Stimulated activated CD4-positive, alpha-beta T cell treated with anti-CD3 and anti-CD28 coated beads, Interleukin-2, amount 100 ng/mL, for 4 hours (primary cell): Measurements from ENCODE around the gene RGS9.

Source experiments
- DNase-seq: peaks from one replicate; pipeline ENCODE4 v3.0.0-alpha.2; 2020; ENCODE audit warnings: low read depth

RGS9 gene

DNA sequence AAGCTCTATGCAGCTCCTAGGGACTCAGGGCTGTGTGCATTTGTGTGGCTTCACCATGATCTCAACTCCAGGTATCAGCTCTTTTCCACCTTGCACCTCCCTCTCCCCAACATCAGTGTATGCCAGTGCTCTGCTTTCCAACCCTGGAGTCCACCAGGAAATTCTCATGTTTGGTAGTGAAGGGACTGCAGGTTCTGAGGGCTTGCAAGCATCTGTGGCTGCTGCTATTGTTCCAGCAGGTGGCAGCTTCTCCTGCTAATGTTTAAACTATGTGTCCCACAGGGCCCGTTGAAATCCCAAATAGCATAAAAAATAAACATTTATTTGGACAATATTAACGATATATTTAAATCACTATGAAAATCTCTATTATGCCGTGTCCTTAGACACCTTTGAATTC, 82.0 kb downstream of the RGS9 start:
- no peak for DNase-seq

DNA sequence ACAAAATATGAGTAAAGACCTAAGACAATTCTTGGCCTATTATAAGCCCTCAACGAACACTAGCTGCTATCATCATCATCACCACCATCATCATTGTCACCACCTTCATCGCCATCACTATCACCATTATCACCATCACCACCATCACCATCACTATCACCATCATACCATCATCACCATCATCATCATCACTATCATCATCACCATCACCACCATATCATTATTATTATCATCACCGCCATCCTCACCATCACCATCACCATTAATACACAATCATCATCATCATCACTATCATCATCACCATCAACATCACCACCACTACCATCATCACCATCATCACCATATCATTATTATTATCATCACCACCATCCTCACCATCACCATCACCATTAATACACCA, 82.5 kb downstream of the RGS9 start:
- DNase-seq = no peak

DNA sequence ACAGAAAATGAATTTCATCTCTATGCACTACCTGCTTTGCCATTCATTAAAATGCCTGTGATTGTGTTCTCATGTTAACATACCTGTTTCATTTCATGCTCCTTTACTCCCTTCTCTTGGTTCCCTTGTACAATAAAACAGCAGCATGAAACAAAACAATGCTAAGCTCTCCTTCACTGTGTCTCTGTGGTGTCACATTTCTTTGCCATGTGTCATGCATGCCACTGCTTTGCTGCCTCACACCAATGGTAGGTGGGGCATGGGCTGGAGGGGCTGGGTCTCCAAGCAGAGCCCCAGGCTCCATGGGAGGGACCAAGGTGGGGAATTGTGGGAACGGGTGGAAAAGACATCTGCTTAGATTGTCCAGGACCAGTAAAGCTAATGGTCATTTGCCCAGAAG, 83.6 kb downstream of the RGS9 start:
- DNase-seq = no peak

DNA sequence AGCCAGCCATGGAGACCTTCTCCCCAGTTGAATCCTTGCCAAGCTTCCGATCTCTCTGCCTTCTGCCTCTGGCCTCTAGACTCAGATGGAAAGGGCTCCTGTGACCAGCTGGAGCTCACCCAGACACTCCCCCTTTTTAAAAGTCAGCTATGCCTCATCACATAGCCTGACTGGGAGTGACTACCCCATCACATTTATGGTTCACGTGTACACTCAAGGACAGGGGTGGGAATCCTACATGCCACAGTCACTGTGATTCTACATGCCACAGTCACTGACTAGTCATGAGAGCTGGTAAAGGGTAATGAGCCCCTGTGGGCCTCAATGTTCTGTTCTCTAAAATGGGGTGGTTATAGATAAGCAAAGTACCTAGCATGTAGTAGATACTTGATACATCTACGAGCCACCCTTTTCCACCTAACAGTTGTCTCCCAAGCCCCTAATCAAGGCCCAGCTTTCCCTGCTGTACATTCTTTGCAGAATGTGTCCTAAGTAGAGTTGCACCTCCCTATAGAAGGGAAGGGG, 85.1 kb downstream of the RGS9 start:
- no peak for DNase-seq

DNA sequence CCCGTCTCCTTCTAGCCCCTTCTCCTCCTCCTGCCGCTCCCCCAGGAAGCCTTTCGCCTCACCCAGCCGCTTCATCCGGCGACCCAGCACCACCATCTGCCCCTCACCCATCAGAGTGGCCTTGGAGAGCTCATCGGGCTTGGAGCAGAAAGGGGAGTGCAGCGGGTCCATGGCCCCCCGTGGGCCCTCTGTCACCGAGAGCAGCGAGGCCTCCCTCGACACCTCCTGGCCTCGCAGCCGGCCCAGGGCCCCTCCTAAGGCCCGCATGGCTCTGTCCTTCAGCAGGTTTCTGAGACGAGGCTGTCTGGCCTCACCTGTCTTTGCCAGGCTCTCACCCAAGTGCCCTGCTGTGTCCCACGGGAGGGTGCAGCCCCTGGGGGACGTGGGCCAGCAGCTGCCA, 87.9 kb downstream of the RGS9 start:
- no peak for DNase-seq

DNA sequence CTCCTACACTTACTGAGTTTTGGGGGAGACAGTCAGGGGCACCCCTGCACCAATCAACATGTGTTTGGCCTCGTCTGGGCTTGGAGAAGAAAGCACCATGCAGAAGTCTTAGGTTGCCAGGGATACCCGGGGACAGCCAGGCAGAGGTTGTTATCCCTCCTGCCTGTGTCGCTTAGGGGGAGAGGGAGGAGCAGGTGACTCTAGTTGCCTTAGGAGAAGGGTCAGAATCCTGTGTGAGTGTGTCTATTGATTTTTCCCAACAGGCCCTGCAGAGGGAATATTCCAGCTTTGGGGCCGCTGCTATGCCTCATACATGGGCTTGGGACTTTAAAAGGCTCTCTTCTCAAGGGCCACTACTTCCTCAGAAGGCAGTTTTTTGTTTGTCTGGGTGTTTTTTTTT, 89.1 kb downstream of the RGS9 start:
- no peak for DNase-seq

DNA sequence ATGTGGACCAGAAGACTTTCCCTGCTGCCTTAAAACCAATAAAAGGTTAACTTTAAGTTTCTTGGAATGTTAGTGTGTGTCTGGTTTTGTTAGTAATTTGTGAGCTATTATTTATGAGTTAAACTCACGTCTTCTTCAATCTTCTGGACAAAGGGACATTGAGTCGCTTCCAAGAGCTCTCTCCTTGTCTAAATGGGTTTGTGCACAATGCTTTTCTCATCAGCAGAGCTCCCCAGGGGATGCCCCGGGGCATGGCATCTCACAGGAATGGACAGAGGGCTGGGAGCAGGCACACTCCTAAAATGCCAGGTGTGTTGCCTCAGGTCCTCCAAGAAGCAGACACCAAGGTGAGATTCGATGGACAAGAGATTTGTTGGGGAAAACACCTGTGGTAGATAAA, 90.5 kb downstream of the RGS9 start:
- no peak for DNase-seq

DNA sequence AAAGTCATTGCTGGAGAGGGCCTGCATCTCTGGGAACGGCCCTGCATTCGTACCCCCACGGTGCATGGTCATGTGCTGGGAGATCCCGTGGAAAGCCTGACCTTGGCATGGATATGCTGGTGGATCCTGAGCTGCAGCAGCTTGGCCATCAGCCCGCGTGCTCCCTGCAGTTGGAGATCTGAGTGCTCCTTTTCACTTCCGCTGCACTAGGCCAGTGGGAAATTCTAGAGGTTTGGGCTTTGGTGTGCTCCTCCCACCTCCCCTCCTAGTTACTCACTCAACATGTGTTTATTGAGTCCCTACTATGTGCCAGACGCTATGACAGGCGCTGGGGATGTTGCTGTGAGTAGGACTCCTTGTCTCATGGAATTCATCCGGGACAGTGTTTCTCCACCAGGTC, 91.1 kb downstream of the RGS9 start:
- no peak for DNase-seq

DNA sequence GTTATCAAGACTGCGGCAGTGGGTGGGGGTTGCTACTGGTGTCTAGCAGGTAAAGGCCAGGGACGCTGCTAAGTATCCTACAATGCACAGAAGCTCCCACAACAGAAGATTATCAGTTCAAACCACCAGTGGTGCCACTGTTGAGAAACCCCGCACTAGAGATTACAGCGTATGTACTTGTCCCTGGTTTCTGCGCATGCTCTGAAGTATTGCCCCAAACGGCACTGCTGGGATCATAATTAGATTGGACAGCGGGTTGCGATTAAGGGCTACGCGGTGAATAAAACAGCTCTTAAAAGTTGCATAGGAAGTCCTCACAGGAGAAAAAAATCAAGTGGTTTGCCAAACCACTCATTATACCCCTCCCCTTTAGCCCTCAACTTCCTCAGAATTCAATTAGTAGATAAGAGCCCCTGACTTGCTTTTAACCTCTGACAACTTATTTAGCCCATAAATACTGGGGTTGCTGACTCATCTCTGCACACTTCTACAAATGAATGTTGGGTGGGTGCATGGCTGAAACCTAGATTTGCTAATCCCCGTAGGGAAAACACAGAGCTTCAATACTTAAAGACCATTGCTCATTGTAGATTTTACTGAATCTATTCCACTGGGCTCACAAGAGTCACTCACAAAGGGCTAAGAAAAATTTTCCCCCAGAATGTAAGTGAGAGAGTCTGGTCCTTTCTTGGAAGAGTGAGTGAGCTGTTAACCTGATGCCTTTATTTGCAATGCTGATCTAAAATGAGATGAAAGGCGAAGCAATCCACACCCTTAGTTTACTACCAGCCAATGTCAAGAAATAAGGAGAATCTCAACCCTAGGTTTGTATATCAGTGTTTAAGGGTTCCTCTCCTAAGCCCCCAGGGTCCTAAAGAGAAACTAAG, 91.8 kb downstream of the RGS9 start:
- peak; percentile 19 for DNase-seq

DNA sequence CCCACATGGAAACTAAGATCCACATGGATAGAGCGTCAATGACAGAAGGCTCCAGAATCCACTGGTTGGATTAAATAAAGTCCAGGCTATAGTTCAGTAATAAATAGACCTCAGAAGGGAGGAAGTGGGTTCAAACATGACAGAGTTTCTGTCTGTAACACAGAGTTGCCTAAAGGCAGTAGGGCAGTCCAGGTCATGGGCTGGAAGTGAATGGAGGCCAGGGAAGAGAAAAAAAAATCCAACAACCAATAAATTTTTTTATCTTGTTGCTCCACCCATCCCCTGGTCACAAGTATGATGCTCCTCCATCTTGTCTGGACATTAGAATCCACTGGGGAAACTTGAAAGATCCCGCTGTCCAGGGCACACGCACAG, 92.4 kb downstream of the RGS9 start:
- no peak for DNase-seq

DNA sequence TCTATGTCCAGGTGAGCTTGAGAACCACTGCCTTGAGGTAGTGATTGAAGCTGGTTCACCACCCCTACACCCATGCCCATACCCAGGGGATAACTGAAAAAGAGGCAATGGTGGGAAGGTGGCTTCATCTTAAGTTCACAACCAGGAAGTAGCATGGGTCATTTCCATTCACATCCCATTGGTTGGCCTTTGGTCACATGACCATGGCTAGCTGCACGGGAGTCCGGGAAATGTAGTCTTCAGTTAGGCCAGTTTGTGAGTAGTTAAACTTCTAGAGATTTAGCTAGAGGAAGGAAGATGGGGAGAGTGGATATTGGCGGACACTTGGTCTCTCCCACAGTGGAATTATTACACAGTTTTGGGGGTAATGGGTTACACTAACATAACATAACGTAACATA, 92.9 kb downstream of the RGS9 start:
- no peak for DNase-seq

DNA sequence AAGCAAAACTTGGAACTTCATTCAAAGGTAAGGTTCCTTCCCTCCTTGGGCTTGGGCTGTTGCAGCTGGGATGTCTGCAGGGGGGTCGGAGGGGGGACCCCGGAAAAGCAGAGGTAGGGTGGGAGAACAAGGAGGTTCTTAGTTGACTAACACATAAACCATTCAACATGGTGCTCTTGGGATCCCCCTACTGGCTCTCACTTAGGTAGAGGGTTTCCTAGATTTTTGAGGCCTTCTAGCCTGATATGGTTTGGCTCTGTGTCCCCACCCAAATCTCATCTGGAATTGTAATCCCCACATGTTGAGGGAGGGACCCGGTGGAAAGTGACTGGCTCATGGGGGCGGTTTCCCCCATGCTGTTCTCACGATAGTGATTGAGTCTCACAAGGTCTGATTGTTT, 93.9 kb downstream of the RGS9 start:
- DNase-seq = no peak

DNA sequence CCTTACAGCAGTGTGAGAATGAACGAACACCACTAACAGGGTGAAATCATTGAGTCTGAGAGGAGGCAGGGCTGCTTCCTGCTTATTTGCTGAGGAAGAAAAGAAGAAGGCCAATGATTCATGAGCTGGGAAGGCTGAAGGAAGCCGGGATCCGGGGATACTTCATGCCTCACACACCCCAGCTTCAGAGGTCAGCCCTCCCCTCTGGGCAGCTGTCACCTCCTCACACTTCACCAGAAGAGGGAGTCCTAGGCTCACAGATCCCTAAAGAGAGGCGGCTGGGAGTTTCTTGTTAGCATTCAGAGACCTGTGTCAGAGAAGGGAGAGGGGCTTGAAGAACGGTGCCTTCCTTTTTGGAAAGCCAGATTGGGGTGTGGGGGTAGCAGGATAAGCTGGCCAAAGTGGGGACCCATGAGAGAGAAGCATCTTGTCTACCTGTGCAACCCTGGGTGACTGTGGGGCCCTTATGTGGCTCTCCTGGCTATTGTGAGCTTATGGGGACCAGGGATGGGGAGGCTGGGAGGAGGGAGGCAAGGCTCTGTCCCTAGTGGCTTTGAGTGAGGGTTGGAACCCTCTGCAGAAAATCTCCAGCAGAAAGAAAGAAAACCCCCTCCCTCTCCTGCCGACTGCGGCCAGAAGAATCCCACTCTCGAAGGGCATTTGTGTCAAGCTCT, 94.6 kb downstream of the RGS9 start:
- DNase-seq = peak; percentile 15

DNA sequence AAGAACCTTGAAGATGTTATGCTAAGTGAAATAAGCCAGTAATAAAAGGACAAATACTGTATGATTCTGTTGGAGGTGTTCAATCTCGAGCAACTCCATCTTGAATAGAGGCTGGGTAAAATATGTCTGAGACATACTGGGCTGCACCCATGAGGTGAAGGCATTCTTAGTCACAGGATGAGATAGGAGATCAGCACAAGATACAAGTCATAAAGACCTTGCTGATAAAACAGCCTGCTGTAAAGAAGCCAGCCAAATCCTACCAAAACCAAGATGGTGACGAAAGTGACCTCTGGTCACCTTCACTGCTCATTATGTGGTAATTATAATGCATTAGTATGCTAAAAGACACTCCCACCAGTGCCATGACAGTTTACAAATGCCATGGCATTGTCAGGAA, 98.1 kb downstream of the RGS9 start:
- no peak for DNase-seq

DNA sequence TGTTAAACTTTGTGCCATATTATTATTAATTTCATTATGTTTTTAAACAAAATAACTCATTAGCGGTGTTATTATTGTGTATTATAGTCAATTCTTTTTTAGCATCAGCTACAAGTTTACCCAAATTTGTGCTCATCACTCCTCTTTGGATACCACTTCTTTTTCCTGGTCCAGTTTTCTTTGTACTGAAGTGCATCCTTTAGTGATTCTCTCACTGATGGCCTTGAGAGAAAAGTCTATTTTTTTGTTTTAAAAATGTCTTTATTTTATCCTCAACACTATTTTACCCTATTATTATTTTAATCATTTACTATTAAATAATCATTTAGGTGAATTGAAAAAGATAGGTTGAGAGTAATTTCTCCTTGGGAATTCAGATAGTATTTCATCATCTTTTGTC, 99.2 kb downstream of the RGS9 start:
- no peak for DNase-seq

DNA sequence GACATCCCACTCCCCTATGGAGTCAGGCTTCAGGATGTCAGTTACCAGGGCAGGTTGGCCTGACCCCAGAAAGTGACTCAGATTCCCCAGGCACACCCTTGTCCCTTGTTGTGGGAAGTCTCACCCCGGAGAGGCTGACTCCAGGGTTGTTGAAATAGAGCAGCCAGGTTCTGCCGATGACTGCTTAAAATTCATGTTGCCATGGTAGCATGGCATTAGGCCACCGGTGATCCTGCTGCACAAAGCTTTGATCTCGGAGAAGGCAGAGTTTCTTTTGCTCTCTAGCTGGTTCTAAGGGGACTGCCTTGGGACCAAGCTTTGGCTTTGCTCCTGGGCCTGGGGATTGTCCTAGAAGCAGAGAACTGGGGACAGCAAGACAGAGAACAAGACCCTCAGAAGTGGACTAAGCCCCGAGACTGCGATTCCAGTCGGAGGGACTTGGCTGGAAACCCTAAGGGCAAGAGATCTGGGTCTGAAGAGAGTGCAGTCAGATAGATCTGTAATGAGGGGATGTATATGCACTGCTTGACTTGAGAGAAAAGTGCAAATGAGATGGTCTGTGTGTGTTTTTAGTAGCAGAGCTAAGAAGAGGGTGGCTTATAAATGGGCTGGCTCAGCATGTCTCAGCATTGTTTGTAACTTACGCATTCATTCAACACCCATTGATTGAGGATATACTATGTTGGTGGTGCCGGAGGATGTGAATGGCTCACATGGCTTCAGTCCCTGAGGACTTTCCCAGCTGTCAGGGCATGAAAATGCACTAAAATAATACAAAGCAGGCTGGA, 106.9 kb downstream of the RGS9 start:
- DNase-seq = no peak

DNA sequence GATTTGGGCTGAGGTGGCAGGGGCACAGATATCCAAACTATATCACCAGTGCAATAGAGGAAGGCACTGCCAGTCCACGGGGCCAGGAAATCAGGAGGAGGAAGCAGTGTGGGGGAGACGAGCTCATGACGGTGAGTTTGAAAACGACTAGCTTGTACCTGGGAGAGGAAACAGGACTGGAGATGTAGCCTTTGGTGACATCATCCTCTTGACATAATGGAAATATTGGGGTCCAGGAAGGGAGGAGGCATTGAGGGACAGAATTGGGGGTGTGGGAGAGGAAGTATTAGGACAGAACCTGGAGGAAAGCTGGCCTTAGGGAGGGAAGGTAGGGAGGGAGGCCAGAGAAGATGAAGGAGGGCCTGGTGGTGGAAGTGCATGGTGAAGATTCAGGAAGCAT, 109.1 kb downstream of the RGS9 start:
- DNase-seq = no peak

DNA sequence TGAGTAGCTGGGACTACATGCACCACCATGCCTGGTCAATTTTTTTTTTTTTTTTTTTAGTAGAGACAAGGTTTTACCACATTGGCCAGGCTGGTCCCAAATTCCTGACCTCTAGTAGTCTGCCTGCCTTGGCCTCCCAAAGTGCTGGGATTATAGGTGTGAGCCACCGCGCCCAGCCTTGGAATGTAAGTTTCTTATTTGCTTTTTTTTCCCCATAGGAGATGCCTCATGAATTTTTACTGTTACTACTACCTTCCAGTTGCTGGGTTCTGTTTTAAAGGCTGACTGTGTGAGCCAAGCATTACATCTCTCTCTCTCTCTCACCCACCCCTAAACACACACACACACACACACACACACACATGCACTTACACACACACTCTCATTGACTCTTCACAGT, 112.6 kb downstream of the RGS9 start:
- no peak for DNase-seq

DNA sequence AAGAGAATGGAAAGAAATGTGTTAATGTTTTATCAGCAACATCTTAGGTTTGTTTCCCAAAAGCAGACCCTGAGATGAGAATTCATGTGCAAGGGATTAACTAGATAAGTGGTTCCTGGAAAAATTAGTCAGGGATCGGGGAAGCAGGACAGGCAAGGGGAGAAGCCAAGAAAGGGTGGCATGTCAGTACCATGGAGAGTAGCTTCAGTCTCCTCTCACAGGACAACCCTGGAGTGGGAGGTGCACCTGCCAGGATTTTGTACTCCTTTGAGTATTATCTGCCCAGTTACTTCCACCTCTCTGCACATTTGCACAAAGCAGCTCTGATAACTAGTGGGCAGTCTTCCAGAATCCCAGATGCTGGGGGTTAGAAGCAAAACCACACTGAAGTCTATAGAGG, 117.0 kb downstream of the RGS9 start:
- DNase-seq = no peak

DNA sequence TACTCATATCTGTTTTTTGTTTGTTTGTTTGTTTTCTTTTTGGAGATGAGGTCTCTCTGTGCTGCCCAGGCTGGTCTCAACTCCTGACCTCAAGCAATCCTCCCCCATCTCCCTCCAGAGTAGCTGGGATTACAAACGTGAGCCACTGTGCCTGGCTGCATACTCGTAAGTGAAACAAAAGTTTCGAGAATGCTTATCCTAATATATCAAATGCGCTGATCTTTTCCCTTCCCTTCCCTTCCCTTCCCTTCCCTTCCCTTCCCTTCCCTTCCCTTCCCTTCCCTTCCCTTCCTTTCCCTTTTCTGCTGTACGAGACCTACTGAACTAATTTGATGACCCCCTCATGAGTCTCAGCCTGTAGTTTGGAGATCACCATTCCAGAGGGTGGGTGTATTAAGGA, 122.1 kb downstream of the RGS9 start:
- DNase-seq = no peak

DNA sequence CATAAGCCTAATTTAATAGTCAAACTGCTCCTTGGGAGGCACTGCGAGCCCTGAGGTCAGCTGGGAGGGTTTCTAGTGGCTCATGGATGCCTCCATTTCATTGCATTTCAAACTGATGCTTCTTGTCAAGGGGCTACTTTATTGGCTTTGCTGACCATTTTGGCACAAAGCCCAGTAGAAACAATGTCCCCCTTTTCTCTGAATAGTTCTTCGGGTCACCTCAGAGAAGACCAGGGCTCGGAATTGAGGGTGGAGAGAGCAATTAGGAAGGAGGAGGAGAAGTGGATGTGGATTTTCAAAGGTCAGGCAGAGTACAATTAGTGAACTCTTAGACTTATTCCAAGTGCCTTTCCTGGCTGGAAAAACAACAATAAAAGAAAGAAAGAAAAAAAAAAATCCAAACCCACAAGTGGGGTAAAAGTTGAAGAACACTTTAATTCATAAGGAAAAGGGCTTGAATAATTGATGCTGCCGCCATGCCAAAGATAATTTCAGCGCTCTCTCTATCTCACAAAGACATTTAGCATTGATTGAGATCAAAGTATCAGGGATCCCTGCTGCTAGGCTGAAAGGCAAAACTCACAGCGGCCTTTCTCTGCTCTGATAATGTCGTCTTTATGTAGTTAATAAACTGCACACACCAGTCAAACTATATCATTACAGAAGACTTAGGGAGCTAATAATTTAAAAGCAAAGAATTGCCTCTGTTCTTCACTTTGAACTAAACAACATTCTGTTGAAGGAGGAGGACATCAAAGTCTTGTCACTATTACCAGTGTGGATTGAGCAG, 122.7 kb downstream of the RGS9 start:
- DNase-seq = no peak

DNA sequence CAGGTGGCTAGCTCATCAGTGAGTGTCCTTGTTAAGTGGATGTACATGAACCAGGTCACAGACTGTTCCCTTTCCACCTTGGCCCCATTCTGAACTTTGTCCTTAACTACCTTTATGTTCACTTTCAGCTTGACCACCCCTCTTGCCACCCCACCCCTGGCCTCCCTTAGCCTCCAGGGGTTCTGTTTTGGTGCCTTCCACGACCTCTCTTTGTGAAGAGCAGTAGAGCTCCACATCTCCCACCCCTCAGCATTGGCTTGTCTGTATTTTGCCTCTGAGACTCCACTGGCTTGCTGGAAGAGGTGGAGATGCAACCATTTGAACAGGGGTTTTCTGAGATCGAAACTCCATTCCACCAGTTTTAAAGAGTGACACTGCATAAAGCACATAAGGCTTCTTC, 123.5 kb downstream of the RGS9 start:
- DNase-seq = no peak
